Activated naive CD4-positive, alpha-beta T cell treated with anti-CD3 and anti-CD28 coated beads, Interleukin-2, amount 10 ng/mL, durations not matched to agents 7 days and 5 days (primary cell): ENCODE data around the gene BYSL.
A peak's percentile ranks its signal among the peaks of the same experiment; 100 is the strongest.
"Not testable (repeated sequence)": the region's sequence is repeated elsewhere in the genome, so short reads cannot be mapped to it uniquely, and the experiment has no call there.

Source experiments
- CTCF ChIA-PET: fragments of 350-600 bp; sonication (Branson Sonifier 250); formaldehyde crosslinking; loops from one replicate; lab custom pipeline; 2021; ENCODE audit warnings: antibody characterized with exemption; lab: Charles Lee
- DNase-seq: peaks from one replicate; pipeline ENCODE4 v3.0.0-alpha.2; 2020
- H3K27ac Mint-ChIP-seq: one replicate; pipeline ENCODE4 v1.8.0; 2021; ENCODE audit warnings: mild to moderate bottlenecking, moderate library complexity, mixed read lengths
- H3K27me3 Mint-ChIP-seq: one replicate; pipeline ENCODE4 v1.8.0; 2021; ENCODE audit warnings: mild to moderate bottlenecking, mixed read lengths
- H3K36me3 Mint-ChIP-seq: one replicate; pipeline ENCODE4 v1.8.0; 2021; ENCODE audit warnings: mixed read lengths
- H3K4me1 Mint-ChIP-seq: one replicate; pipeline ENCODE4 v1.8.0; 2021; ENCODE audit warnings: mixed read lengths
- H3K4me3 Mint-ChIP-seq: one replicate; pipeline ENCODE4 v1.8.0; 2021; ENCODE audit warnings: mild to moderate bottlenecking, moderate library complexity, mixed read lengths
- H3K9me3 Mint-ChIP-seq: one replicate; pipeline ENCODE4 v1.8.0; 2021; ENCODE audit warnings: mixed read lengths

The BYSL gene

DNA sequence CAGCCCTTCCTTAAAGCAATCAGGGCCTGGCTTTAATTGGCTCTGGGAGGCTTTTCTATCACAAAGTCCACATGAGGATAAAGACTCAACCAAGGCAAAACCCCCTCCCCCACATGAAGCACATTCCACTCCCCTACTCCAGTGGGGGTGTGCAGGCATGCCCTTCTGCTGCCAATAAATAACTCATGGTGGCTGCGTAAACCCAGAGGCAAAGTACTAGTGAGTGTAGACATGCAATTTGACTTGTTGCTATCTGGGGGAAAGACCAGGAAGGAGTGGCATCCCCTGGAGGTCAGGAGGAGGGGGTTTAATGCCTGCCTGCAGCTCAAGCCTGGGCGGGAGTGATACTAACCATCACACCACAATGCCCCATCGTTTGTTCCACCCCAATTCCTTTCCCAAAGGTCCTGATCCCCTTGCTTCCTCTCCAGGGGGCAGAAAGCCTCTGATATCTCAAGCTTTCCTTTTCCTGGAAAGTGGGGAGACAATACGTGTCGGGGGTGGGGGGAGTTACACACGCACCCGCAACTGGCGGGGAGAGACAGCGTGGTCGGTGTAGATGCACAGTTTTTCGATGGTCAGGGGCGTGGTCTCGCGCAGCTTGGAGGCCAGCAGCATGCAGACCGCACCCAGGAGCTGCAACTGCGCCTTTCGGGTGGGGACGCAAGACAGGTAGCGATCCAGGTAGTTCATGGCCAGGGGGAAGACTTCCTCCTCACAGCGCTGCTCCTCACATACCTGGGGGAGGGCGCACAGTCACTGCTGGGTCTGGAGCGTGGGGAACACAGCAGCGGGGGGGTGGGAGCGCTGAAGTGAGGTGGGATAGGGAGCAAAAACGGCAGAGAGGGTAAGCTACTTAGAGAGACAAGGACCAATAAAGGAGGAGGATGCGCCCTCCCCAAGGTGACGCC is 18.8 kb downstream of the BYSL start:
- CTCF ChIA-PET, result interaction anchor here (1.0 to 10.9 kb wide), 5 partner anchors 18 to 153 kb away, joined by 3 to 259 read pairs (median 7); partner anchors contain the start of genes BYSL, MED20 and TOMM6
- Mint-ChIP-seq H3K27me3 (no peaks in the 10 kb centered on the region), H3K36me3 (peaks cover 56% of the 10 kb centered on the region), H3K4me1 (peaks cover 61% of the 10 kb centered on the region), H3K9me3 (no peaks in the 10 kb centered on the region), H3K4me3 (peak overlapping the region; percentile 100), H3K27ac (peak overlapping the region; percentile 96)
- peak; percentile 74 for DNase-seq

DNA sequence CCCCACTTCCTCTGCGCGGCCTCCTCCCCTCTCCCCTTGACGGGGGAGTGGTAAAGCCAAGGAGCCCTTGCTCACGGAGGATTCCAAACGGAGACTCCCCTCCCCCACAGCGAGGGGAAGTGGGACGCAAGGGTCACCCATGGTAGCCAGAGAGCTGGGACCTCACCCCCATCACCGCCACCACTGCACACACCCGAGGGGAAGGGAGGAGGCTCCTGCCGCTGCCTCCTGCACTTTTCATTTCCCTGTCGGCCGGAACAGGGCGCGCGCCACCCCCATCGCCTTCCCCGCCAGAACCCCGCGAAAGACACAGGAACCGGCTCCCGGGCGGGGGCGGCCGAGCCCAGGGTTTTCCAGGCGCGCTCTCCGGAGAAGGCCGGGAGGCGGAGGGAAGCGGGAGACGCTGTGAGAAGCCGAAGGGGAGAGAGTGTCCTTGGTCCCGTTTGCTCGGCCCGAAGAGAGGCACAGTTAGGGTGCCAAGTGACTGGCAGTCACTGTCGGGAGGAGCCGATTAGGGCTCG is 19.5 kb downstream of the BYSL start:
- peak; percentile 82 for DNase-seq
- Mint-ChIP-seq H3K27me3 (no peaks in the 10 kb centered on the region), H3K4me3 (peak overlapping the region; percentile 100), H3K4me1 (peaks cover 57% of the 10 kb centered on the region), H3K9me3 (no peaks in the 10 kb centered on the region), H3K36me3 (peaks cover 49% of the 10 kb centered on the region), H3K27ac (peak overlapping the region; percentile 96)
- CTCF ChIA-PET, result interaction anchor here (0.7 to 10.9 kb wide), 3 partner anchors 10 to 102 kb away, joined by 4 to 259 read pairs (median 89); partner anchors contain the start of genes BYSL and MED20

DNA sequence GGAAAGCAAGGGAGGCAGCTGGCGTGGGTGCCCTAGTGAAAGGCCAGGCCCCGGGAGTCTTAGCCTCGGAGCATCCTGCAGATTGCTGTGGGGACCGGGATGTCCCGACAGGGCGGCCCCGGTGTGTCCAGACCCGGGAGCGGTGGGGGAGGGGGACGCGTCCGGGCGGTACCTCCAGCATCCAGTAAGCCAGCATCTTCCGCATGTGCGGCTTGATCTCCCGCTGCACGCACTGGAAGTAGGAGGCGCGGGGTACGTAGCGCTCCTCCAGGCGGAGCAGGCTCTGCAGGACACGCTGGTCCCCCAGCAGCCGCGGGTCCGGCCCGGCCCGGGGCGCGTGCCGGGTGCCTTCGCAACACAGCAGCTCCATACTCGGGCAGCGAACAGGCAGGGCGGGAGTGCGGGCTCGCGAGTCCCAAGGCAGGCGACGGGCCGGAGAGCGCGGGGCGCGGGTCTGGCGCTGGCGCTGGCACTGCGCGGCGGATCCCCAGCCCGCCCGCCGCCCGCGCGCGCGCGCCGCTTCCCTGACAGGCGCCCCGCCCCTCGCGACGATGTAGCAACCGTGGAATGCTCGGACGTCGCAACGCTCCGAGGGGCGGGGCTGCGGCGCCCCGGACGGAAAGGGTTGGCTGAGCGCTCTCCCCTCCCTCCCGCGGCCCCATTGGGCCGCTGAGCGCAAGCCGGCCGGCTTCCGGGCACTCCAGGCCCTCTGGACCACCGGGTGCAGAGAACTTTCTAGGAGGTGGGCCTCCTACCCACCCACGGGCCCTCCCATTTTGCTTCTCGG is 20.2 kb downstream of the BYSL start, which contains the start of gene CCND3:
TSS of gene CCND3 (minus strand) at position 529 of the 787 bp plus-strand sequence. CDS start at position 370, 159 bp downstream.
- peaks cover 54% of the 10 kb centered on the region for H3K4me1 Mint-ChIP-seq

DNA sequence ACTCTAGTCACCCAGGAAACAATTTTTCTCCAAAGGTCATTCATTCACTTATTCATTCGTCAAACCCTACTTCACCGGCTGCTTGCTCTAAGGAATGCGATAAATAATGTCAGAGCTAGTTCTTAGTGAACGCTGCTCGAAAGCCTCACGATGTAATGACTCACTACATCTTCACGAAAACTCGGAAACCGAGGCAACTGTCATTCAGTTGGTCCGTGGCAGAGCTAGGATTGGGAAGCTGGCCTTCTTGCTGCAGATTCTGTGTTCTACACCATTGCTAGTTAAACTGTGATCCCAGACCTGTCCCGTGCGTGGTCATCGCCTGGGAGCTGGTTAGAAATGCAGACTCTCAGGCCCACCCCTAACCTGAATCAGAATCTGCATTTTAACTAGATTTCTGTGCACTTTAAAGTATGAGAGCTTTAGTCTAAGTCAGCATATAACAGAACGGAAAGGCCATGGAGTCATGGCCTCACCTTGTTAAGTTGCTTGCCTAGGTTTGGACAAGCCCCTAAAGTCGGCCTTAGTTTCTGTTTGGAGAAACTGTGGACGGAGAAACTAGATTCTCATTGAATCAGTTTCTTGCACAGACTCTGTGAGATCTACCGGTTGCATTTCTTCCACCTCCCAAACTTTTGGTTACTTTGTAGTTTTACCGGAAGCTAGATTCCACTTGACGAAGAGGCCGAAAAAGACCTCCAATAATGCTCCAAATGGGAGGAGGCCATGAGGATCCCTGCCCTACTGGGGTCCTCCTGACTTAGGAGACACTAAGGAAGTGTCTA is 21.0 kb downstream of the BYSL start:
- Mint-ChIP-seq H3K36me3 (peaks cover 36% of the 10 kb centered on the region), H3K27me3 (no peaks in the 10 kb centered on the region), H3K4me1 (peaks cover 49% of the 10 kb centered on the region), H3K4me3 (peak overlapping the region; percentile 100), H3K27ac (peak overlapping the region; percentile 88), H3K9me3 (no peaks in the 10 kb centered on the region)
- DNase-seq, result no peak
- CTCF ChIA-PET, result interaction anchor here (0.7 to 2.2 kb wide), 6 partner anchors 13 to 101 kb away, joined by 3 to 6 read pairs (median 5); no protein-coding TSS in a partner anchor

More for the DNA sequence above, 20.2 kb downstream of the BYSL start, which contains the start of gene CCND3:
- DNase-seq, result peak; percentile 93
- Mint-ChIP-seq H3K27me3 (no peaks in the 10 kb centered on the region), H3K36me3 (peaks cover 42% of the 10 kb centered on the region), H3K9me3 (no peaks in the 10 kb centered on the region), H3K4me3 (peak within 1 kb of the TSS; percentile 100), H3K27ac (peak within 1 kb of the TSS; percentile 96)
- CTCF ChIA-PET, result interaction anchor here (0.7 to 10.9 kb wide), 7 partner anchors 11 to 102 kb away, joined by 4 to 259 read pairs (median 6); no protein-coding TSS in a partner anchor

GRCh38 chr6:41942882-41943281 is 21.6 kb downstream of the BYSL start:
- DNase-seq, H3K27ac Mint-ChIP-seq, H3K9me3 Mint-ChIP-seq, H3K4me3 Mint-ChIP-seq, H3K27me3 Mint-ChIP-seq: not testable (repeated sequence)
- Mint-ChIP-seq H3K4me1 (peaks cover 48% of the 10 kb centered on the region), H3K36me3 (peaks cover 32% of the 10 kb centered on the region)
- CTCF ChIA-PET, result interaction anchor here (0.7 to 2.2 kb wide), 5 partner anchors 12 to 100 kb away, joined by 3 to 6 read pairs (median 6); no protein-coding TSS in a partner anchor

- Mint-ChIP-seq H3K27ac (no peak overlapping the region), H3K4me1 (peaks cover 45% of the 10 kb centered on the region), H3K9me3 (no peaks in the 10 kb centered on the region), H3K4me3 (no peak overlapping the region), H3K27me3 (no peaks in the 10 kb centered on the region), H3K36me3 (peaks cover 29% of the 10 kb centered on the region)
- CTCF ChIA-PET, result interaction anchor here (2.1 to 2.2 kb wide), 2 partner anchors 69 to 96 kb away, joined by 6 read pairs; no protein-coding TSS in a partner anchor
- DNase-seq, result no peak
These were observed 22.2 kb downstream of the BYSL start for GRCh38 chr6:41943456-41943855.

DNA sequence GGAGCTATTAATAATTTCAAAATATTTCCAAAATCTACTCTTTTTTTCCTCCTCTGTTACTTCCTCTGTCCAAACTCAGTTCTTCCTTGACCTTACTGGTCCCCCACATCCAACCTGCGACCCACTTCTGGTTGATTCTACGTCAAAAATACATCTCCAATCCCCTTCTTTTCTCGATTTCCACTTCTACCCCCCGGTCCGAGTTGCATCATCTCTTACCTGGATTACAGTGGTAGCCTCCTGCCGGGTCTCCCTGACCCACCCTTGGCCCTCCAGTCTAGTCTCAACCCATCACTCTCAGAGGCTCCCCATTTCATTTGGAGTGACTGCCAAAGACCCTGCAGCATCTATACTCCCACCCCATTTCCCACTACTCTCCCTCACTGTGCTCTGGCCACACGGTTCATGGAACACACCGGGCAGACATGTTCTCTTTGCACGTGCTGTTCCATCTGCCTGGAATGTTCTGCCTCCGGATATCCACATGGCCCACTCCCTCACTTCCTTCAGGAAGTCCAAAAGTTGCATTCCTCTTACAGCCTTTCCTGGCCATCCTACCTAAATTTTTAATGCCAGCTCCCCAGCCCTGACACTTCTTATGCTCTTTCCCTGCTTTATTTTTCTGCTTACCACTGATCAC is 26.4 kb downstream of the BYSL start:
- H3K4me1 Mint-ChIP-seq, result peaks cover 31% of the 10 kb centered on the region
- no peak for DNase-seq
- H3K9me3 Mint-ChIP-seq, result no peaks in the 10 kb centered on the region
- peaks cover 12% of the 10 kb centered on the region for H3K36me3 Mint-ChIP-seq
- CTCF ChIA-PET, result interaction anchor here (0.7 kb wide), 1 partner anchor 56 kb away, joined by 4 read pairs; no protein-coding TSS in a partner anchor
- no peaks in the 10 kb centered on the region for H3K27me3 Mint-ChIP-seq
- H3K27ac Mint-ChIP-seq, result no peak overlapping the region
- H3K4me3 Mint-ChIP-seq, result no peak overlapping the region

GRCh38 chr6:41954668-41955067 is 33.4 kb downstream of the BYSL start:
- DNase-seq, result no peak
- CTCF ChIA-PET, result interaction anchor here (1.2 kb wide), 1 partner anchor 12 kb away, joined by 4 read pairs; no protein-coding TSS in a partner anchor
- H3K4me3 Mint-ChIP-seq, result no peak overlapping the region
- H3K4me1 Mint-ChIP-seq, result peaks cover 39% of the 10 kb centered on the region
- peaks cover 2% of the 10 kb centered on the region for H3K9me3 Mint-ChIP-seq
- H3K36me3 Mint-ChIP-seq, result peaks cover 34% of the 10 kb centered on the region
- no peak overlapping the region for H3K27ac Mint-ChIP-seq
- H3K27me3 Mint-ChIP-seq, result no peaks in the 10 kb centered on the region

DNA sequence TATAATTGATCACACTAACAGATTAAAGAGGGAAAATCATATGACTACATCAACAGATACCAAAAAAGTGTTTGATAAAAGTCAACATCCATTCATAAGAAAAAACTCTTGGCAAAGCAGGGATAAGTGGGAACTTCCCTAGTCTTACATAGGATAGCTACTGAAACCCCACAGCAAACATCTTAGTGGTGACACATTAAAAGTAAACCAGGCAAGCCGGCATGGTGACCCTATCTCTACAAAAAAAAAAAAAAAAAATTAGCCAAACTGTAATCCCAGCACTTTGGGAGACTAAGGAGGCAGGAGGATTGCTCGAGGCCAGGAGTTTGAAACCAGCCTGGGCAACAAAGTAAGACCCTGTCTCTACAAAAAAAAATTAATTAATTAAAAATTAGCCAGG is 34.1 kb downstream of the BYSL start:
- Mint-ChIP-seq H3K9me3 (peaks cover 2% of the 10 kb centered on the region), H3K4me1 (peaks cover 43% of the 10 kb centered on the region), H3K27me3 (no peaks in the 10 kb centered on the region), H3K27ac (no peak overlapping the region), H3K4me3 (no peak overlapping the region), H3K36me3 (peaks cover 32% of the 10 kb centered on the region)
- DNase-seq, result no peak
- CTCF ChIA-PET, result interaction anchor here (0.7 to 1.2 kb wide), 2 partner anchors 13 to 43 kb away, joined by 3 to 4 read pairs; no protein-coding TSS in a partner anchor

- DNase-seq, result no peak
- H3K36me3 Mint-ChIP-seq, result peaks cover 34% of the 10 kb centered on the region
- H3K4me1 Mint-ChIP-seq, result peaks cover 52% of the 10 kb centered on the region
- no peak overlapping the region for H3K4me3 Mint-ChIP-seq
- peaks cover 2% of the 10 kb centered on the region for H3K9me3 Mint-ChIP-seq
- no peaks in the 10 kb centered on the region for H3K27me3 Mint-ChIP-seq
- no peak overlapping the region for H3K27ac Mint-ChIP-seq
- CTCF ChIA-PET, result no interaction called here
These were observed 35.8 kb downstream of the BYSL start for GRCh38 chr6:41957117-41957516.

DNA sequence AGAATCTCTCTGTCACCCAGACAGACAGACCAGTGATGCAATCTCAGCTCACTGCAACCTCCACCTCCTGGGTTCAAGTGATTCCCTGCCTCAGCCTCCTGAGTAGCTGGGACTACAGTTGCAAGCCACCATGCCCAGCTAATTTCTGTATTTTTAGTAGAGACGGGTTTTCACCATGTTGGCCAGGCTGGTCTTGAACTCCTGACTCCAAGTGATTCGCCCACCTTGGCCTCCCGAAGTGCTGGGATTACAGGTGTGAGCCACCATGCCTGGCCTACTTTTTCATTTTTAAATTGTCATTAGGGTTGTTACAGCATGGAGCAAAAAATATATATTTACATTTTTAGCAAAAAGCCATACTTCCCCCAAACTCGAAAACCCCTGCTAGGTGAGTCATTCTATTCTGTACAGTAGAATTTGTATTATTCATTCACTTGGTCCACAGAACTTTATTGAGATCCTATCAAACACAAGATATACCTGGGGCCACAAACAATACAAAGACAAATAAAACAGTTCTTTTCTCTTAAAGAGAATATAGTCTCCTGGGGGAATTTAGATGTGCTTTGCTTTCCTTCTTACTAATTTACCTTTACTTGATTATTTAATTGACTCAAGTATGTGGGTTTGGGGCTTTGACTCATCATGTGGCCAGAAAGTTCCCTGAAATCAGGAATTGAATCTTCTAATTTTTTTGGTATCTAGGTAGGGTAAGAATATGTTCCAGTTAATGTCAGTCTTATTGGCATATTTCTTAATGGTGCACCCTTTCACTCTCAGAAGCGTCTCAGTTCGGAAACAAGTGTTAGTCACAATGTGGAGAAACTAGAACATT is 36.9 kb downstream of the BYSL start:
- CTCF ChIA-PET, result no interaction called here
- Mint-ChIP-seq H3K4me1 (peaks cover 58% of the 10 kb centered on the region), H3K36me3 (peaks cover 39% of the 10 kb centered on the region), H3K9me3 (peaks cover 2% of the 10 kb centered on the region), H3K27ac (peak overlapping the region; percentile 77), H3K27me3 (no peaks in the 10 kb centered on the region), H3K4me3 (no peak overlapping the region)
- DNase-seq, result no peak

DNA sequence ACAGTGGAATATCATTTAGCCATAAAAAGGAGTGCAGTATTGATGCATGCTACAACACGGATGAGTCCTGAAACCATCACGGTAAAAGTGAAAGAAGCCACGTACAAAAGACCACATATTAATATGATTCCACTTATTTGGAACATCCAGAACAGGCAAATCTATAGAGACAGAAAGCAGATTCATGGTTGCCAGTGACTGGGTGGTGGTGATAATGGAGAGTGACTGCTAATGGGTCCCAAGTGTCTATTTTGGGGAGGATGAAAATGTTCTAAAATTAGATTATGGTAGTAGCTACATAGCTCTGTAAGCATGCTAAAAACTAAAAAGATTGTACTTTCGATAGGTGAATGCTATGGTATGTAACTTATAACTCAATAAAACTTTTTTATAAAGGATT is 38.7 kb downstream of the BYSL start:
- Mint-ChIP-seq H3K4me1 (peaks cover 60% of the 10 kb centered on the region), H3K27ac (no peak overlapping the region), H3K36me3 (peaks cover 37% of the 10 kb centered on the region), H3K9me3 (peaks cover 2% of the 10 kb centered on the region), H3K4me3 (no peak overlapping the region), H3K27me3 (no peaks in the 10 kb centered on the region)
- no peak for DNase-seq
- CTCF ChIA-PET, result interaction anchor here (1.0 to 1.5 kb wide), 2 partner anchors 21 to 82 kb away, joined by 4 to 6 read pairs; no protein-coding TSS in a partner anchor
